Ascending aorta (tissue), 2 donors: Measurements from ENCODE around the gene BCOR. TPM values are rescaled to one million over a fixed set of nuclear protein-coding genes. Genes with fewer than 3 reads are reported as not detected.

Experiments used
- DNase-seq, 2 donors: peaks; one replicate each; pipeline ENCODE4 v3.0.0-alpha.2; 2019; ENCODE audit warnings: low spot score in 2 of 2
- H3K27ac ChIP-seq, 2 donors: fragments of 200-600 bp; sonication (generic); one replicate each; pipeline ENCODE4 v1.5.1; 2016 to 2017; ENCODE audit warnings: mild to moderate bottlenecking in 1 of 2
- H3K27me3 ChIP-seq: fragments of 200-600 bp; sonication (generic); one replicate; pipeline ENCODE4 v1.5.1; 2017
- H3K36me3 ChIP-seq, 2 donors: fragments of 200-600 bp; sonication (generic); one replicate each; pipeline ENCODE4 v1.5.1; 2016
- H3K4me1 ChIP-seq, 2 donors: fragments of 200-600 bp; sonication (generic); one replicate each; pipeline ENCODE4 v1.5.1; 2016 to 2017; ENCODE audit warnings: mild to moderate bottlenecking in 1 of 2
- H3K4me3 ChIP-seq, 2 donors: fragments of 200-600 bp; sonication (generic); one replicate each; pipeline ENCODE4 v1.5.1; 2016 to 2017; ENCODE audit warnings: mild to moderate bottlenecking in 1 of 2
- H3K9me3 ChIP-seq, 2 donors: fragments of 200-600 bp; sonication (generic); one replicate each; pipeline ENCODE4 v1.5.1; 2016
- intact Hi-C: fragments of 100-400 bp; cut with DNase I; formaldehyde crosslinking; loops from one replicate; pipeline ENCODE4 v1.15.1; 2023
- total RNA-seq: library from RNA; depleted of rRNA; stranded (reverse); fragments of >200 nt; gene quantifications from one replicate; pipeline ENCODE4 v1.1.0, GENCODE V29; 2016
- TF ChIP-seq, protein P1 (sequence below), 3 experiments: fragments of 200-600 bp in 2 of 3; fragments of 450-650 bp in 1 of 3; sonication (generic) in 2 of 3; IDR thresholded peaks; one replicate each; pipeline ENCODE4 v1.5.1; 2016 to 2019; ENCODE audit warnings: antibody characterized with exemption in 3 of 3, mild to moderate bottlenecking in 1 of 3, moderate library complexity in 1 of 3

Gene BCOR
- total RNA-seq, 1 donor from 2014 or later, result 26.7 TPM

DNA sequence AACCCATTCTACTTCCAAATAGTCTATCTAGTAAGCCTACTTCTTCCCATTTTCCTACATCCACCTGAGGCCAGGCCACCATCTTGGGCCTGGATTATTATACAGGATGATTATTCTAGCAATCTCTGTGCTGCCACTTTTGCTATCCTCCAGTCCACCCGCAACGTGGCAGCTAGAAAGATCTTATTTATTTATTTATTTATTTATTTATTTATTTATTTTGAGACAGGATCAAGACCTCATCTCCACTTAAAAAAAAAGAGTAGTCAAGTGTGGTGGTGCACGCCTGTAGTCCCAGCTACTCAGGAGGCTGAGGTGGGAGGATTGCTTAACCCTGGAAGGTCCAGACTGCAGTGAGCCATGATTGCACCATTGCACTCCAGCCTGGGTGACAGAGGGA lies 15.2 kb upstream of the BCOR start:
- intact Hi-C loops, result no loop called here
- no peak for DNase-seq
- Histone ChIP-seq H3K4me1 (peaks cover 5 to 6% of the 10 kb centered on the region in 2 donors), H3K9me3 (no peaks in the 10 kb centered on the region), H3K27me3 (no peaks in the 10 kb centered on the region), H3K27ac (no peak overlapping the region), H3K4me3 (no peak overlapping the region), H3K36me3 (no peaks in the 10 kb centered on the region)
- TF ChIP-seq, protein P1, sequence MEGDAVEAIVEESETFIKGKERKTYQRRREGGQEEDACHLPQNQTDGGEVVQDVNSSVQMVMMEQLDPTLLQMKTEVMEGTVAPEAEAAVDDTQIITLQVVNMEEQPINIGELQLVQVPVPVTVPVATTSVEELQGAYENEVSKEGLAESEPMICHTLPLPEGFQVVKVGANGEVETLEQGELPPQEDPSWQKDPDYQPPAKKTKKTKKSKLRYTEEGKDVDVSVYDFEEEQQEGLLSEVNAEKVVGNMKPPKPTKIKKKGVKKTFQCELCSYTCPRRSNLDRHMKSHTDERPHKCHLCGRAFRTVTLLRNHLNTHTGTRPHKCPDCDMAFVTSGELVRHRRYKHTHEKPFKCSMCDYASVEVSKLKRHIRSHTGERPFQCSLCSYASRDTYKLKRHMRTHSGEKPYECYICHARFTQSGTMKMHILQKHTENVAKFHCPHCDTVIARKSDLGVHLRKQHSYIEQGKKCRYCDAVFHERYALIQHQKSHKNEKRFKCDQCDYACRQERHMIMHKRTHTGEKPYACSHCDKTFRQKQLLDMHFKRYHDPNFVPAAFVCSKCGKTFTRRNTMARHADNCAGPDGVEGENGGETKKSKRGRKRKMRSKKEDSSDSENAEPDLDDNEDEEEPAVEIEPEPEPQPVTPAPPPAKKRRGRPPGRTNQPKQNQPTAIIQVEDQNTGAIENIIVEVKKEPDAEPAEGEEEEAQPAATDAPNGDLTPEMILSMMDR (IDR thresholded peaks at IDR 0.05), result no peak

DNA sequence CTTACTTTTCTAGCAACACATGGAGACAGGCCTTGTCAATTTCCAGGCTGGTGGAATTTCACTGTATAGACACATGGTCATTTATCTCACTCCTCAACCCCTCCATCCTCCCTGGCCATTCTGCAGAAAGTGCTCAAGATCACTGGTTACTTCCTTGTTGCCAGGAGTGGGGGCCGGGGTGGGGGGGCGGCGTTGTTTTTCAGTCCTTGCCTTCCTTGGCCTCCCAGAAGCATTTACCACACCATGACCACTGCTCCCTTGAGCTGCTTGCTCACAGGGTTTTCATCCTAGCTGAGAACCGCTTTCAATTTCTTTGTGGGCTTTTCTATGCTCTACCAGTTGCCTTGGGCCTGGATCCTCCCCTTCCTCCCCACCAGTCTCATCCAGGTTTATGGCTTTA lies 14.1 kb upstream of the BCOR start:
- Histone ChIP-seq H3K36me3 (no peaks in the 10 kb centered on the region), H3K9me3 (no peaks in the 10 kb centered on the region), H3K27me3 (no peaks in the 10 kb centered on the region), H3K4me3 (no peak overlapping the region), H3K4me1 (peaks cover 5 to 16% of the 10 kb centered on the region in 2 donors), H3K27ac (no peak overlapping the region)
- no peak for DNase-seq
- TF ChIP-seq, protein P1 (IDR thresholded peaks at IDR 0.05), result no peak
- intact Hi-C loops, result no loop called here

DNA sequence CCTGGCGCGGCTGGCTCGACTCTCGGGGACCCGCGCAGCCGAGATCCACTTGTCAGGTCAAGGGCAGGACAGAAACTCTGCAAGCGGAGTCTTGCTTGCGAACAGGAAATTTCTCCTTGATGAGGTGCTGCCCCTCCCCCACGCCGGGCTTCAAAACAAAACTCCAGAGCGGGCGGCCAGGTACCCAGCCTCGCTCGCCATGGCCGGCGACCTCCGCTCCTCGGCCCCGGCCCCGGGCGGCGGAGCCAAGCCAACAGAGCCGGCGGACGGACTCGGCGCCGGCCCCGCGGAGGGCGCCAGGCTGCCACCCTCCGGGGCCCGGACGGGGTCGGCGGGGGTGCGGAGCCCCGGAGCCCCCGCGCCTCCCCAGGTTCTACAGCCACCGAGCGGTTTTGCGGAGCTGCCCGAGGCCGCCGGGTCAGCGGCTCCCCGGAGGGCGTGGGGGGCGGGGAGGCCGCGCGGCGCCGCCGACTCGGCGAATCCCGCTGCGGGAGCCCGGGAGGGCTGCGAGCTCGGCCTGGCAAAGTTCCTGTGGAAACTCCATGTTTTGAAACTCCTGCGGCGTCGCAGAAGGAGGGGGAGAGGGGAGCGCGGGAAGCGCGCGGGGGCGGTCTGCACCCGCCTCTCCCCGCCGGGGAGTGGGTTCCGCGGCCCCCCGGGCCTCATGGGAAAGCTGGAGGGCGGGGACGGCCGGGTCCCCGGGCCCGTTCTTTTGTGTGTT lies 11.7 kb upstream of the BCOR start:
- intact Hi-C loops, result loop anchor here (2.0 to 10.0 kb wide), 3 partner anchors 21 to 465 kb away; no protein-coding TSS in a partner anchor
- TF ChIP-seq, protein P1 (IDR thresholded peaks at IDR 0.05), result no peak
- Histone ChIP-seq H3K4me3 (peak overlapping the region; percentile 68 to 71), H3K4me1 (peaks cover 5 to 17% of the 10 kb centered on the region in 2 donors), H3K27me3 (no peaks in the 10 kb centered on the region), H3K9me3 (no peaks in the 10 kb centered on the region), H3K27ac (peak overlapping the region; percentile 83 to 96), H3K36me3 (no peaks in the 10 kb centered on the region)
- DNase-seq, result no peak

DNA sequence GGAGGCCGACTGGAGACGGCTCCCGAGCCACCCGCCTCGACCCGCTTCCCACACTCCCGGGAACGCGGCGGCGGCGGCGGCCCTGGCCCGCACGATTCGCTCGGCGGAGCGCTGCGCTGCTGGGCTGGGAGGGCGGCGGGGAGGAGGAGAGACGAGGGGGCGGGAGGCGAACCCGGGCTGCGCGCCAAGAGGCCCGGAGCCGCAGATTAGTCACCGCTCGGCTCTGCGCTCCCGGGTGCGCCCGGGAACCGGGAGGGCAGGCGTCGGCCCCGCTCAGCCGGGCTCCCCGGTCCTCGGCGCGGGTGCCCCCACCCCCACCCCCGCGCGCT lies 11.2 kb upstream of the BCOR start:
- H3K36me3 ChIP-seq, result no peaks in the 10 kb centered on the region
- peak overlapping the region; percentile 83 to 96 for H3K27ac ChIP-seq
- H3K4me3 ChIP-seq, result peak overlapping the region; percentile 68 to 71
- intact Hi-C loops, result loop anchor here (2.0 to 10.0 kb wide), 3 partner anchors 22 to 464 kb away; no protein-coding TSS in a partner anchor
- H3K9me3 ChIP-seq, result no peaks in the 10 kb centered on the region
- TF ChIP-seq, protein P1 (IDR thresholded peaks at IDR 0.05), result no peak
- no peaks in the 10 kb centered on the region for H3K27me3 ChIP-seq
- peaks cover 5 to 17% of the 10 kb centered on the region in 2 donors for H3K4me1 ChIP-seq
- peak in 1 of 2 donors; percentile 87 for DNase-seq

DNA sequence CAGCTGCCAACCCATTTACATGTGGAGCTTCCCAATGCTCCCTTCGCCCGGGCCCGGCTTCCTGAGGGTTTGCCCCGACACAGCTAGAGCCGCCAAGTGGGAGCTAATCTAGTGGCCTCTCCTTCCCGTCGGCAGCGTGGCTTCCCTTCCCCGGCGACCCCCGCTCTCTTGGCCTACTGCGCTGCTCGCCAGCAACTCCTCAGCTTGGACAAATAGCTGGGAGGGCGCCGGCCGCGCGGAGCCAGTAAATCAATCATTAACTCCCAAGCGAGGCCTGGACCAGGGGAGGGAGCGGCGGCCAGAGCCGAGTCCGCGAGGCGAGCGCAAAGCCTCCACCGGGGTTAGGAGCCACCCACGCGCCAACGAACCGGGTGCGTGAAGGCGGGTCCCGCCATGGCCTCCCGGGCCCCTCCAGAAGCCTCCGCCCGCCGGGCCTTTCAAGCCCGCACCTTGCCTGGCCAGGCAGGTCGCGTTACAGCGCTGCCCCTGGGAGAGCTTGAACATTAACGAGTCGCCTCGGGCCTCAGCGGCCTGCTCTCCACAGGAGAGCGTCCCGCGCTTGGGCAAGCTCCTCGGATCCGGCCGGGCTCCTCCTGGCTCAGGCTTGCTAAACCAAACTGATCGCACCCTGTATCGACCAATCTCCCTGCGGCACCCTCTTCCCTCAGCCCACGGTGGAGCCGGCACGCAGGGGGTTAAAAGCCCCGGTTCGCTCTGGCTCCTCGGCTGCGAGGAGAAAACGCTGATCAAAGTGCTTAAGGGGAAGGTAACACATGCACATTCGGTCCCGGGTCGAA lies 10.6 kb upstream of the BCOR start:
- Histone ChIP-seq H3K36me3 (no peaks in the 10 kb centered on the region), H3K27me3 (no peaks in the 10 kb centered on the region), H3K4me3 (peak overlapping the region; percentile 68 to 71), H3K4me1 (peaks cover 5 to 17% of the 10 kb centered on the region in 2 donors), H3K27ac (peak overlapping the region; percentile 83 to 96), H3K9me3 (no peaks in the 10 kb centered on the region)
- no peak for DNase-seq
- TF ChIP-seq, protein P1 (IDR thresholded peaks at IDR 0.05), result no peak
- intact Hi-C loops, result loop anchor here (2.0 to 10.0 kb wide), 3 partner anchors 22 to 464 kb away; no protein-coding TSS in a partner anchor
